NCI-H748 treated with DMSO at 0.1 percent for 48 hours (cell line): ENCODE data around the gene KCNQ5.
A peak's percentile ranks its signal among the peaks of the same experiment; 100 is the strongest.

Source experiments
- DNase-seq: peaks from one replicate; lab custom pipeline; 2025; lab: John Stamatoyannopoulos, UW

The KCNQ5 gene

GRCh38 chr6:73121421-73121993 lies 499.6 kb downstream of the KCNQ5 start:
- no peak for DNase-seq

DNA sequence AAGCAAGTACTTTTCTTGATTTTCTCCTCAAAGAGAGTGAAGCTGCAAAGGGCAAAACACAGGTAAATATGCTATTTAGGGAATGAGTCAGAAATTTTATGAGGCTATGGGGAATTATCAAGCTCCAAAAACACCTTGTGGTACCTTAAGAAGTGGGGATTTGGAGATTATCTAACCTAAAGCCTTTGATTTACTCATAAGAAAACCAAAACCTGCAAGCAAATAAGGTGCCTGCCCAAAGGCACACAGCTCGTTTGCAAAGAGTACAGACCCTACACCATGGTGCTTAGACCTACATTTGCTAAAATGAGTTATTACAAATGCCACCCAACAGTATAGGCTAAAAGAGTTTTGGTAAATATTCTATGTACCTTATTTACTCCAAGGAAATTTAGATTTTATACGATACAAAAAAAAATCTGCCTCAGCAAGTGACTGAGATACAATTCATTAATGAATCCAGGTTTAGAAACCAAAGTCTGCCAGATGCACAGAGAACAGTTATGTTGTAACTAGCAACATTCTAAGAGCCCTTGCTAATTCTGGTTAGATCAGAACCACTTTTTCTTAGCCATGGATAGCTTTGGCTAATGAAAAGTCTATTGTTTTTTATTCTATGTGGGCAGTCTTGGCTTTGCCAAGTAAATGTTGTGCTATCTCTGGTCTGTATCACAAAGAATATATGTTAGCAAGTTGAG lies 501.9 kb downstream of the KCNQ5 start:
- no peak for DNase-seq

DNA sequence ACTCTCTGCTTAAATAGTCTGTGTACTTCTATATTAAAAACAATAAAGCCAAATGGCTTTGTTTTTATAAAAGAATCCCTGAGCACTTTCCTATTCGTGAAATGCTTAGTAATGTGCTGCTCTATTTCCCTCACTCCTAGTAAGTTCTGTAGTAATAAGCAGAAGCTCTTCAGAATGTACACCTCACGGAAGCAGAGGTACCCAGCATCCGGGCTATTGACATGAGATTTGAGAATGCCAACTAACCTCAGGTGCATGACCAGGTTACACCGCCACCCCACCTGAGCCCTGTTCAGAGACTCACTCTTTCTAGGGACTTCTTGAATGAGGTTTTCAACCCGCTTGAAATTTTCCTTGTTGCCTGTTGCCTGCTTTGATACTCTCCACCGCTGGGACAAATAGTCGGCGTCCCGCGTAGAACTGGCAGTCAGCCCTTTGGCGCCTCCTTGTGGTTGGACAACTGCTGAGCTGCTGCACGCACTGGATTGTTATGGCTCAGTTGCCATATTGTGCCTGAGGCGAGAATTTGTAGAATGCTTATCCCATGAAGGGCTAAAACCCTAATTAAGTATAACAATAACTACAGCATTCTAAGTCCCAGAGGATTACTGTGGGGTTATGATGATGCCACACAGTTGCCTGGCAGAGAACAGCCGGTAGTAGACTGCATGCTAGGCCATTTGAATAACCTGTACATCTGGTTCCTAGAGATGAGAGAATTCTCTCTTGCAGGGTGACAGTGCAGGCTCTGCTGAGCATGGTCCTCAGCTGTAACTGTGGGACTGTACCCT lies 508.0 kb downstream of the KCNQ5 start:
- DNase-seq: peak; percentile 81

GRCh38 chr6:73131706-73132105 lies 509.8 kb downstream of the KCNQ5 start:
- DNase-seq: no peak

GRCh38 chr6:73134588-73134987 lies 512.7 kb downstream of the KCNQ5 start:
- no peak for DNase-seq

DNA sequence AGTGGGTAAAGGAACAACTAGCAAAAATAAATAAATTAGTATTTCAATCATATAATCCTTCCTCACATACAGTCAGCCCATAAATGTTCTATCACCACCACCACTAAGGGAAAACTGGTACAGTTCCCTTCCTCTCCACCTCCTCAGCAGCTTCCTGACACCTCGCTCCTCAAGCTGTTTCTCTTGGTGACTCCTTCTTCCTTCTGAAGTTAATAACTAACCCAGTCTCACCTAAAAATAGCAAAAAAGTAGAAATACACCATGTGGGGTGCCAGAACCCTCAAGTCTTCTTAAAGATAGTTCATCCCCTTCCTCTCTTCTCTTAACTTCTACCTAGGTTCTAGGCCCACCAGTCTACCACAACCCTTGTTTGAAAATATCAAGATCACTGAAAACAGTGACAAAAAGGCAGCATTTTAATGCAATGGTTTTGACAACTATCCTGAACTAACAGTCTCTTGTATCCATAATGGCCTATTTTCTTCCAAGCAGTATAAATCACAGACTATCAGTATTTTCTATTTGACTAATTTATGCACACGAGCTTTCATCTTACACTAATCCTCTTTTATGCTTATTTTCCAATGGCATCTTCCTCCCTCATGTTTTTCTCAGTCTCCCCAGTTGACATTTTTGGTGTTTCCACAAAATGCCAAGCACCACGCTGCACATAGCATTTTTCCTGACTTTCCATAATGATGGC lies 518.0 kb downstream of the KCNQ5 start:
- DNase-seq: no peak

GRCh38 chr6:73143551-73143950 lies 521.7 kb downstream of the KCNQ5 start:
- no peak for DNase-seq

- DNase-seq: no peak
Observed at GRCh38 chr6:73144516-73144915, 522.7 kb downstream of the KCNQ5 start.

GRCh38 chr6:73145690-73146089 lies 523.8 kb downstream of the KCNQ5 start:
- no peak for DNase-seq

DNA sequence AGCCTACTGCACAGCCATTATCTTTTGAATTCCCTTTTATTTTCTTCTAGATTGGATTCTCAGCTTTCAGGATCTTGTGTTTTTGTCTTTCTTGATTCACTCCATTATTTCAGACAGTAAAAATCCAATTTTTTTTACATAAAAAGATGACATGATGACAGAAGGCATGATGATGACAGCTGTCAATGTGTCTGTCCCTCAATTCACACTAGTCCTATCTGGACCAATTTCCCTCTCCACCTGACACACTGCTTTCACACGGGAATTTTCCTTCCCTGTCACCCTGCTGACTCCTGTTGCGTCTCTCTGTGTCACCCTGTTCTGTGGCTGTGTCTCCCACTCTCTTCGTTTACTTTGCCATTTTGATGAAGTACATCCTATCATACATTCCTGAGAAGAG lies 529.9 kb downstream of the KCNQ5 start:
- no peak for DNase-seq

DNA sequence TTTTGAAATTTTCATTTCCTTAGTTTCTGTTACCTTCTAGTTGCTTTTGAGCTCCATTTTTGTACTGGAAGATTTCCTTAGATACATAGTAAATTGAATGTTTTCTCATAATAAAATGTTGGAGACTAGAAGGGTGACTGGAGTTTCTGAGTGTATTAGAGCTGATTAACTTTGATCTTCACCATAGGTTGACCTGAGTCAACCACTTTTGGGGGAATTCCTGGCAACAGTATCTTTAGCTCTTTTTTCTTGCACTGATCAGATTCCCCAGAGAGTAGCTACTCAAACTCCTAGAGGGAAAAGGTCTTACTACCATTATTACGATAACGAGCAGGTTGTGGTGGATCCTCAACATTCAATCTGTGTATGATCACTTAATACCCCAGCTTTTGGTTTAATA lies 530.7 kb downstream of the KCNQ5 start:
- no peak for DNase-seq

- DNase-seq: no peak
Observed at GRCh38 chr6:73152966-73153757, 531.3 kb downstream of the KCNQ5 start.

DNA sequence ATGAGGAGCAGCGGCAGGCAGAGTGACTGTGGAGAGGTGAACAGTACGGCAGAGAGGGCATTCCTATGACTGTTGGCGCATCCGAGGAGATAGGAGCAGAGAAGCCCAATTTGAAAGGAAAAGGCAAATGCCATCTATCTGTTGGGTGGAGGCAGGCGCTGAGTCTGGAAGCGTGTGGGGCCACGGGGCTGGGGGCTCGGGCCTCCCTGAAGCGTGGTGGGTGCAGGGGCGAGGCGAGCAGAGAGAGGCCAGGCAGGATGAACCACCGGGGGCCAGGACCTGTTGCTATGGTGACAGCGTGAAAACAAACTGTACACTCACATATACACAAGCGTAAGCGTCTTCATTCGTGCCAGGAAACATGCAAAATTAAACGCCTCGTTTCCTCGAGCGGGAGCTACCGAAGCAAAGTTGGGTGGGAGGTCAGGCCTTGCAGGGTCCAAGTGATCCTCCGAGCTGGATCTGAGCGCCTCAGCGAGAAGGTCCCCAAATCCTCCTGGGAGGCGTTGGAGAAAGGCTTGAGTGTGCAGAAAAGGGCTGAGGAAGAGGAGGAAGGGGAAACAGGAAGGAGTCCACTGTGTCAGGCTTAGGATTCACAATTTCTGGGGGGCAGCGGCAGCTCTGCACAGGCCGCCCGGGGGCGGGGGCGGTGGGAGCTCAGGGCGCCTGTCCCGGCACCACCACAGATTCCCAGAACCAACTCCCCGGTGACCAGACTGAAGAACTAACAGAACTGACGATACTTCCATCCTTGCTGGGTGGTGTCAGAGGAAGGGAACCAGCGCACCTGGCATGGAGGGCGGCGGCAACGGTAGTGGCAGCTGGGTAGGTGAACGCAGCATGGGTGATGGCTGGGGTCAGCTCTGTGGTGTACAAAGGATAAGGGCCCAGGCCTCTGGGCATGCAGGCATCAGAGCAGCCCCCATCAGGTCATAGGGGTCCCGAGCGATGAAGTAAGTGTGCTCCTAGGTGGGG lies 535.2 kb downstream of the KCNQ5 start:
- DNase-seq: peak; percentile 18

GRCh38 chr6:73157870-73158269 lies 536.0 kb downstream of the KCNQ5 start:
- no peak for DNase-seq

- DNase-seq: no peak
Observed at GRCh38 chr6:73169111-73169510, 547.2 kb downstream of the KCNQ5 start.

DNA sequence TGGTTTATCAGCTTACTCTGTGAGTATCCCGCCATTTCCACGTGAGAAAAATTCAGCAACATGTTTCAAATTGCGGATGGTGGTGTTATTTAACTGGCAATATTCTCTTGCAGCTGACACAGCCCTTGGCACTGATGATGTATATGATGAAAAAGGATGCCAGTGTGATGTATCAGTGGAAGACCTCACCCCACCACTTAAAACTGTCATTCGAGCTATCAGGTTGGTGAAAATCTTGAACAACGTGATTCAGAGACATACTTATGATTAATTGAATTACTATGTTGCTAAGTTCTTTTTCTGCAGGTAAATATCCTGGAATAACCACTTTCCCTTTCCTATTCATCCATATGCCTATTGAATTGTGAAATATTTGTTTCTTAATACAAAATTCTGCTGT lies 547.8 kb downstream of the KCNQ5 start:
- DNase-seq: no peak

GRCh38 chr6:73174646-73175045 lies 552.8 kb downstream of the KCNQ5 start:
- DNase-seq: no peak

- DNase-seq: no peak
Observed at GRCh38 chr6:73176057-73176456, 554.2 kb downstream of the KCNQ5 start.

DNA sequence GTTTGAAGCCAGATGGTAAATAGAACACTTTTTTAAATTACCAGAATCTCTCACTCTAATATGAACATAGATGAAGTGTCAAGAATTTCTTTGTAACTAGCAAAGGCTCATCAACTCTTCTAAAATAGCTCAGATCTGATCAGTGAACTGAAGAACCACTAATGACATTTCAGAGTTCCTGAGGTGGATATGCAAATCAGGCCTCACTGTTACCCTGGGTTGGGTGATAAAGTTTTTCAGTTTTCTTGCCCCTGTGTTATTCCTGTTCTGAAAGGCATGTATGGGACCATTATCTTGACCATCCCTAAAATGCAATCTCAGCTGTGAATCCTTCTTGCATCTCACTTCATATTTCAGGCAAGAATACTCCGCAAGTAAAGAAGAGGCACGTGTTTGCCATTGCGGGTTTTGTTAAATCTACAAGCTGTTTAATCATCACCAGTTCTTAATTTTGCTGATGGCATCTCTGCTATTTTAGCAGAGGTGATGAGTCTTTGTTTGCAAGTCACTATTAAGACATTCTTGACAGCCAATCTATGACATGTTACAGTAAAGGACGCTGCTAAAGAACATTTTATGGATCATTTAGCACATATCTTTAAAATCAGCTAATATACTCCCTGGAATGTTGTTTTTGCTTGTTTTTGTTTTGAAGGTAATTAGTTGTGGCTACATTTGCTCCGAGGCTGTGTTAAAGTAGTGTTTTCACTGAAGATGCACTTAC lies 555.5 kb downstream of the KCNQ5 start:
- DNase-seq: no peak
